ENCODE measurements around the gene FBLN5. TPM values are rescaled to one million over a fixed set of nuclear protein-coding genes. Genes with fewer than 3 reads are reported as not detected.
"Not testable (repeated sequence)": the region's sequence is repeated elsewhere in the genome, so short reads cannot be mapped to it uniquely, and the experiment has no call there.

The FBLN5 gene
- total RNA-seq, 1 donor from 2014 or later: 4.1 TPM

- DNase-seq: no peak
Measured at GRCh38 chr14:91906374-91906773, 41.1 kb downstream of the FBLN5 start.

- no peak for DNase-seq
Measured at GRCh38 chr14:91904956-91905645, 42.4 kb downstream of the FBLN5 start.

GRCh38 chr14:91904483-91904882 is 43.0 kb downstream of the FBLN5 start:
- no peak for DNase-seq

- no peak for DNase-seq
Measured at GRCh38 chr14:91903070-91903469, 44.4 kb downstream of the FBLN5 start.

- DNase-seq: no peak
Measured at GRCh38 chr14:91902336-91902735, 45.2 kb downstream of the FBLN5 start.

- no peak for DNase-seq
Measured at GRCh38 chr14:91901449-91902226, 45.9 kb downstream of the FBLN5 start.

- no peak for DNase-seq
Measured at GRCh38 chr14:91899806-91900205, 47.7 kb downstream of the FBLN5 start.

GRCh38 chr14:91899213-91899612 is 48.3 kb downstream of the FBLN5 start:
- no peak for DNase-seq

- DNase-seq: no peak
Measured at GRCh38 chr14:91898372-91898771, 49.1 kb downstream of the FBLN5 start.

GRCh38 chr14:91897716-91898115 is 49.8 kb downstream of the FBLN5 start:
- not testable (repeated sequence) for DNase-seq

- peak; percentile 69 for DNase-seq
Measured at GRCh38 chr14:91897106-91897701, 50.3 kb downstream of the FBLN5 start.

GRCh38 chr14:91896419-91896818 is 51.1 kb downstream of the FBLN5 start:
- DNase-seq: no peak

- DNase-seq: no peak
Measured at GRCh38 chr14:91893669-91894068, 53.8 kb downstream of the FBLN5 start.

GRCh38 chr14:91893007-91893406 is 54.5 kb downstream of the FBLN5 start:
- no peak for DNase-seq

GRCh38 chr14:91891721-91892220 is 55.7 kb downstream of the FBLN5 start:
- DNase-seq: peak; percentile 58

- DNase-seq: no peak
Measured at GRCh38 chr14:91891101-91891500, 56.4 kb downstream of the FBLN5 start.

- peak; percentile 21 for DNase-seq
Measured at GRCh38 chr14:91890291-91890749, 57.2 kb downstream of the FBLN5 start.

- DNase-seq: no peak
Measured at GRCh38 chr14:91889477-91890211, 57.9 kb downstream of the FBLN5 start.

GRCh38 chr14:91888641-91889476 is 58.6 kb downstream of the FBLN5 start:
- DNase-seq: no peak

GRCh38 chr14:91886961-91887360 is 60.5 kb downstream of the FBLN5 start:
- DNase-seq: no peak

GRCh38 chr14:91885839-91886238 is 61.7 kb downstream of the FBLN5 start:
- no peak for DNase-seq
